ENCODE results near the gene RIC8A.

DNA sequence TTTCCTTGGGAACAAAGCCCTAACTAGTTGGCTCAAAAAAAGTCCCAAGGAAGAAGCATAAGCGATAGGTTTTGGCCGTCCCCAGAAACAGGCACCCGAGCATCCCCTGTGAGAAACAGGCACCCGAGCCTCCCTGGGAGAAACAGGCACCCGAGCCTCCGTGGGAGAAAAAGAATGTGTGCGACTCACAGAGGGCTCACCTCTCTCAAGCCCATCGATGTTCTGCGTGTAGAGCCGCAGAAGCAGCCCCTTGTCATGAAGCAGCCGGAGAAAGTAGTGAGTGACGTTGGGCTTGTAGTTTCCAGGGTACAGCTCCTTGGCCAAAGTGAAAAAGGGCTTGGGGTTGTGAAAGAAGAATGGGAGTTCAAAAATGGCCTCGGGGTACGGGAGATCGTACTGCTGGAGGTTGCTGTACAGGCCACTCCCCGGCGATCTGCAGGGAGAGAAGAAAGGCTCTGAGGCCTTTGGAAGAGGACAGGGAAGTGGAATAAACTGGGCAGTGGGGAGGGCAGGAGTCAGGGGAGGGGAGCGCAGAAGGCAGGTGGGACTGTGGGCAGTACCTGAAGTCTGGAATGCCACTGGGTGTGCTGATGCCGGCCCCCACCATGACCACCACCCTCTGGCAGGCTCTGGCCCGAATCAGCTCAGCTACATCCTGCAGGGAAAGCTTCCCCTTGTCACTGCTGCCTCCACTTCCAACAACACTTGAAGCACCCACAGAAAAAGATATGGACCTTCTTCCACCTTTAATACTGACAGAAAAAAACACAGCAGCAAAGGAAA is 25.5 kb downstream of the RIC8A start:
- TF ChIP-seq, protein P1, sequence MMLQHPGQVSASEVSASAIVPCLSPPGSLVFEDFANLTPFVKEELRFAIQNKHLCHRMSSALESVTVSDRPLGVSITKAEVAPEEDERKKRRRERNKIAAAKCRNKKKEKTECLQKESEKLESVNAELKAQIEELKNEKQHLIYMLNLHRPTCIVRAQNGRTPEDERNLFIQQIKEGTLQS (IDR thresholded peaks at IDR 0.05) = no peak
- TF ChIP-seq, protein P2, sequence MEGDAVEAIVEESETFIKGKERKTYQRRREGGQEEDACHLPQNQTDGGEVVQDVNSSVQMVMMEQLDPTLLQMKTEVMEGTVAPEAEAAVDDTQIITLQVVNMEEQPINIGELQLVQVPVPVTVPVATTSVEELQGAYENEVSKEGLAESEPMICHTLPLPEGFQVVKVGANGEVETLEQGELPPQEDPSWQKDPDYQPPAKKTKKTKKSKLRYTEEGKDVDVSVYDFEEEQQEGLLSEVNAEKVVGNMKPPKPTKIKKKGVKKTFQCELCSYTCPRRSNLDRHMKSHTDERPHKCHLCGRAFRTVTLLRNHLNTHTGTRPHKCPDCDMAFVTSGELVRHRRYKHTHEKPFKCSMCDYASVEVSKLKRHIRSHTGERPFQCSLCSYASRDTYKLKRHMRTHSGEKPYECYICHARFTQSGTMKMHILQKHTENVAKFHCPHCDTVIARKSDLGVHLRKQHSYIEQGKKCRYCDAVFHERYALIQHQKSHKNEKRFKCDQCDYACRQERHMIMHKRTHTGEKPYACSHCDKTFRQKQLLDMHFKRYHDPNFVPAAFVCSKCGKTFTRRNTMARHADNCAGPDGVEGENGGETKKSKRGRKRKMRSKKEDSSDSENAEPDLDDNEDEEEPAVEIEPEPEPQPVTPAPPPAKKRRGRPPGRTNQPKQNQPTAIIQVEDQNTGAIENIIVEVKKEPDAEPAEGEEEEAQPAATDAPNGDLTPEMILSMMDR (IDR thresholded peaks at IDR 0.05; ENCODE audit: low read depth, low read length, missing input control) = no peak
- TF ChIP-seq, protein P3, sequence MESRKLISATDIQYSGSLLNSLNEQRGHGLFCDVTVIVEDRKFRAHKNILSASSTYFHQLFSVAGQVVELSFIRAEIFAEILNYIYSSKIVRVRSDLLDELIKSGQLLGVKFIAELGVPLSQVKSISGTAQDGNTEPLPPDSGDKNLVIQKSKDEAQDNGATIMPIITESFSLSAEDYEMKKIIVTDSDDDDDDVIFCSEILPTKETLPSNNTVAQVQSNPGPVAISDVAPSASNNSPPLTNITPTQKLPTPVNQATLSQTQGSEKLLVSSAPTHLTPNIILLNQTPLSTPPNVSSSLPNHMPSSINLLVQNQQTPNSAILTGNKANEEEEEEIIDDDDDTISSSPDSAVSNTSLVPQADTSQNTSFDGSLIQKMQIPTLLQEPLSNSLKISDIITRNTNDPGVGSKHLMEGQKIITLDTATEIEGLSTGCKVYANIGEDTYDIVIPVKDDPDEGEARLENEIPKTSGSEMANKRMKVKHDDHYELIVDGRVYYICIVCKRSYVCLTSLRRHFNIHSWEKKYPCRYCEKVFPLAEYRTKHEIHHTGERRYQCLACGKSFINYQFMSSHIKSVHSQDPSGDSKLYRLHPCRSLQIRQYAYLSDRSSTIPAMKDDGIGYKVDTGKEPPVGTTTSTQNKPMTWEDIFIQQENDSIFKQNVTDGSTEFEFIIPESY (IDR thresholded peaks at IDR 0.05) = no peak
- TF ChIP-seq, protein P4, sequence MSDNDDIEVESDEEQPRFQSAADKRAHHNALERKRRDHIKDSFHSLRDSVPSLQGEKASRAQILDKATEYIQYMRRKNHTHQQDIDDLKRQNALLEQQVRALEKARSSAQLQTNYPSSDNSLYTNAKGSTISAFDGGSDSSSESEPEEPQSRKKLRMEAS (IDR thresholded peaks at IDR 0.05) = no peak
- no peak for TF ChIP-seq HNF4A (conservative IDR thresholded peaks at IDR 0.05)
- TF ChIP-seq FOXA1 (IDR thresholded peaks at IDR 0.05) = no peak
- no peak for TF ChIP-seq EGR1 (IDR thresholded peaks at IDR 0.05; ENCODE audit: low read depth in 2 of 2)

Data from liver (tissue), 3 donors.